Measurements from ENCODE around the gene METTL9. TPM values are rescaled to one million over a fixed set of nuclear protein-coding genes. Genes with fewer than 3 reads are reported as not detected.
A peak's percentile ranks its signal among the peaks of the same experiment; 100 is the strongest.

The METTL9 gene
- total and polyA plus RNA-seq, 2 of the 13 experiments (the other 11 are each of a cell fraction or from before 2014, with no cell fraction given) = 123 to 204 TPM

GRCh38 chr16:21554795-21555585 is 44.4 kb upstream of the METTL9 start (continued):
- peak; percentile 79; the same call in 1 of the 2 replicates for TF ChIP-seq ATF6 (CRISPR knock-in tag; conservative IDR thresholded peaks at IDR 0.05)
- TF ChIP-seq THAP11 (CRISPR knock-in tag; IDR thresholded peaks at IDR 0.05) = peak; percentile 76
- peak; percentile 78 for TF ChIP-seq CREBL2 (CRISPR knock-in tag; IDR thresholded peaks at IDR 0.05; ENCODE audit: borderline replicate concordance)
- TF ChIP-seq HMG20B (CRISPR knock-in tag; conservative IDR thresholded peaks at IDR 0.05) = peak; percentile 57; the same call in 1 of the 2 replicates
- no peak for TF ChIP-seq MTA3 (CRISPR knock-in tag; IDR thresholded peaks at IDR 0.05)
- TF ChIP-seq HOXA9 (CRISPR knock-in tag; IDR thresholded peaks at IDR 0.05; ENCODE audit: borderline replicate concordance) = no peak
- no peak for TF ChIP-seq STAT6 (CRISPR knock-in tag; IDR thresholded peaks at IDR 0.05; ENCODE audit: borderline replicate concordance)
- TF ChIP-seq ZNF354B (CRISPR knock-in tag; IDR thresholded peaks at IDR 0.05) = peak; percentile 98; the same call in 1 of the 2 replicates
- TF ChIP-seq TAF15 (IDR thresholded peaks at IDR 0.05; ENCODE audit: low read depth, low read length, poor library complexity, severe bottlenecking) = peak; percentile 81
- TF ChIP-seq ARID3A (IDR thresholded peaks at IDR 0.05; ENCODE audit: low read depth, low read length) = no peak; the same call in 1 of the 2 replicates
- TF ChIP-seq MAX (IDR thresholded peaks at IDR 0.05) = peak; percentile 88
- TF ChIP-seq KMT2A (CRISPR knock-in tag; IDR thresholded peaks at IDR 0.05) = peak; percentile 94
- peak; percentile 96 for TF ChIP-seq TARDBP (CRISPR knock-in tag; IDR thresholded peaks at IDR 0.05)
- peak; percentile 77 for TF ChIP-seq KAT8 (CRISPR knock-in tag; IDR thresholded peaks at IDR 0.05)
- TF ChIP-seq NFE2L1 (CRISPR knock-in tag; IDR thresholded peaks at IDR 0.05; ENCODE audit: borderline replicate concordance) = no peak; the same call in 1 of the 2 replicates
- peak; percentile 97 for TF ChIP-seq ZNF225 (CRISPR knock-in tag; IDR thresholded peaks at IDR 0.05)
- 0 out of 2 replicates have a peak, but pooled peaks have one; percentile 75 for TF ChIP-seq ZNF766 (CRISPR knock-in tag; IDR thresholded peaks at IDR 0.05; ENCODE audit: borderline replicate concordance)
- TF ChIP-seq POGZ (CRISPR knock-in tag; IDR thresholded peaks at IDR 0.05) = peak; percentile 67; the same call in 1 of the 2 replicates
- no peak for TF ChIP-seq ZNF558 (CRISPR knock-in tag; IDR thresholded peaks at IDR 0.05; ENCODE audit: borderline replicate concordance)
- TF ChIP-seq ZBTB14 (CRISPR knock-in tag; IDR thresholded peaks at IDR 0.05) = peak; percentile 63
- TF ChIP-seq HNF4A (CRISPR knock-in tag; IDR thresholded peaks at IDR 0.05) = peak; percentile 38; the same call in 1 of the 2 replicates

Data from HepG2 (cell line).